K562 (cell line): ENCODE results near the gene FBXO28. TPM values are rescaled to one million over a fixed set of nuclear protein-coding genes. Genes with fewer than 3 reads are reported as not detected.

Experiments
- CHD4 ChIP-seq: fragments of 200-600 bp; sonication (generic); IDR thresholded peaks from 3 replicates; pipeline ENCODE4 v1.6.1; 2012; ENCODE audit warnings: low read depth, mild to moderate bottlenecking, mixed read lengths, low read length, inconsistent platforms; ENCODE audit not compliant: insufficient read depth, insufficient replicate concordance, poor library complexity, severe bottlenecking
- EGR1 ChIP-seq: fragments of 450-650 bp; conservative IDR thresholded peaks from 2 replicates; pipeline ENCODE4 v1.6.1; 2017; ENCODE audit warnings: mild to moderate bottlenecking
- GATA2 ChIP-seq: sonication (generic); formaldehyde crosslinking; IDR thresholded peaks from 2 replicates; pipeline ENCODE4 v1.4.0; 2020; ENCODE audit warnings: mild to moderate bottlenecking, missing genetic modification reagents
- KDM5B ChIP-seq: fragments of 200-600 bp; sonication (generic); IDR thresholded peaks from 2 replicates; pipeline ENCODE4 v1.6.1; 2012; ENCODE audit warnings: low read depth, mild to moderate bottlenecking, moderate library complexity, low read length, control low read depth, inconsistent platforms; ENCODE audit not compliant: insufficient replicate concordance
- MCM2 ChIP-seq: fragments of 450-650 bp; IDR thresholded peaks from 2 replicates; pipeline ENCODE4 v1.6.1; 2017; ENCODE audit warnings: low read depth, mild to moderate bottlenecking
- NCOA4 ChIP-seq: fragments of 450-650 bp; IDR thresholded peaks from 2 replicates; pipeline ENCODE4 v1.6.1; 2018; ENCODE audit warnings: mild to moderate bottlenecking; ENCODE audit not compliant: partially characterized antibody
- RAD51 ChIP-seq: fragments of 450-650 bp; IDR thresholded peaks from 2 replicates; pipeline ENCODE4 v1.7.1; 2016; ENCODE audit warnings: low read depth, mild to moderate bottlenecking, borderline replicate concordance
- RB1 ChIP-seq: fragments of 450-650 bp; IDR thresholded peaks from 2 replicates; pipeline ENCODE4 v1.6.1; 2017; ENCODE audit warnings: low read depth, mild to moderate bottlenecking
- RBFOX2 ChIP-seq: fragments of 200-400 bp; formaldehyde crosslinking; IDR thresholded peaks from 2 replicates; pipeline ENCODE4 v1.6.1; 2017; ENCODE audit warnings: low read depth, mild to moderate bottlenecking, low read length, moderate library complexity
- SIN3A ChIP-seq, 2 experiments: fragments of 150-350 bp in 1 of 2; IDR thresholded peaks; 2 replicates each; pipeline ENCODE4 v1.6.1; 2011 to 2016; ENCODE audit warnings: borderline replicate concordance in 2 of 2, low read depth in 2 of 2, low read length in 2 of 2, mild to moderate bottlenecking in 2 of 2, moderate library complexity in 2 of 2; ENCODE audit not compliant: control insufficient read depth in 1 of 2
- SIN3B ChIP-seq: fragments of 450-650 bp; IDR thresholded peaks from 2 replicates; pipeline ENCODE4 v1.6.1; 2017; ENCODE audit warnings: low read depth, mild to moderate bottlenecking, moderate library complexity
- TCF7 ChIP-seq: sonication (generic); IDR thresholded peaks from 2 replicates; pipeline ENCODE4 v1.6.1; 2016; ENCODE audit warnings: antibody characterized with exemption, borderline replicate concordance
- YBX1 ChIP-seq: fragments of 450-650 bp; IDR thresholded peaks from 2 replicates; pipeline ENCODE4 v1.7.1; 2016; ENCODE audit warnings: mild to moderate bottlenecking
- ZFP36 ChIP-seq: fragments of 150-350 bp; IDR thresholded peaks from 2 replicates; pipeline ENCODE4 v1.6.1; 2018; ENCODE audit warnings: low read length, low read depth; ENCODE audit not compliant: partially characterized antibody
- ZFX ChIP-seq: sonication (generic); formaldehyde crosslinking; IDR thresholded peaks from 2 replicates; pipeline ENCODE4 v1.8.0; 2022; ENCODE audit warnings: mild to moderate bottlenecking, missing genetic modification reagents, moderate library complexity
- ZNF133 ChIP-seq: fragments of 250-450 bp; sonication (Bioruptor Pico); IDR thresholded peaks from 2 replicates; pipeline ENCODE4 v1.4.0; 2020; ENCODE audit warnings: mild to moderate bottlenecking
- ZNF224 ChIP-seq: sonication (generic); formaldehyde crosslinking; IDR thresholded peaks from 2 replicates; pipeline ENCODE4 v1.8.0; 2022; ENCODE audit warnings: mild to moderate bottlenecking, missing genetic modification reagents
- ZNF316 ChIP-seq: fragments of 450-650 bp; IDR thresholded peaks from 2 replicates; pipeline ENCODE4 v1.6.1; 2016
- ZZZ3 ChIP-seq: fragments of 450-650 bp; IDR thresholded peaks from 2 replicates; pipeline ENCODE4 v1.6.1; 2016; ENCODE audit warnings: antibody characterized with exemption, mild to moderate bottlenecking, moderate library complexity
- polyA plus RNA-seq, 8 experiments: library from polyadenylated mRNA; depleted of rRNA in 4 of 8; stranded (reverse) in 5 of 8; unstranded in 3 of 8; fragments of >200 nt; fragmentation: Nextera tagmentation in 2 of 8; fragmentation: Illumina TruSeq in 1 of 8; extraction: Ambion mirVana in 2 of 8; extraction: Trizol in 1 of 8; gene quantifications; 2 replicates each; pipeline versions ENCODE4 v1.2.1 to v1.2.3, GENCODE V29; 2011 to 2014; ENCODE audit warnings: inconsistent platforms in 1 of 8, missing spikeins in 1 of 8
- total RNA-seq, 7 experiments: library from RNA; depleted of rRNA in 6 of 7; stranded (reverse); fragments of >200 nt in 6 of 7; fragmentation: Illumina TruSeq in 2 of 7; extraction: Trizol in 2 of 7; gene quantifications; 2 replicates each; pipeline versions ENCODE4 v1.2.1 to v1.2.3, GENCODE V29; 2011 to 2021; ENCODE audit warnings: low replicate concordance in 1 of 7
- TF ChIP-seq, protein P1 (sequence below), 3 experiments: fragments of 200-800 bp in 1 of 3; sonication (Bioruptor generic) in 1 of 3; sonication (generic) in 1 of 3; formaldehyde crosslinking in 1 of 3; IDR thresholded peaks; 2 replicates each; pipeline versions ENCODE4 v1.6.1 to v1.8.0; 2016 to 2022; ENCODE audit warnings: mild to moderate bottlenecking in 2 of 3, missing compliant biosample characterization in 2 of 3, missing genetic modification characterization in 2 of 3, missing genetic modification reagents in 1 of 3
- TF ChIP-seq, protein P2 (sequence below): sonication (generic); formaldehyde crosslinking; IDR thresholded peaks from 2 replicates; pipeline ENCODE4 v1.8.1; 2023; ENCODE audit warnings: mild to moderate bottlenecking, missing genetic modification reagents
- TF ChIP-seq, protein P3 (sequence below): fragments of 250-450 bp; sonication (Bioruptor Pico); IDR thresholded peaks from 2 replicates; pipeline ENCODE4 v1.4.0; 2020; ENCODE audit warnings: mild to moderate bottlenecking, moderate library complexity, borderline replicate concordance

FBXO28 gene
- total and polyA plus RNA-seq, 9 of the 15 experiments (the other 6 are each of a cell fraction or from before 2014, with no cell fraction given), result 4.1 to 34.8 (median 25.3) TPM

DNA sequence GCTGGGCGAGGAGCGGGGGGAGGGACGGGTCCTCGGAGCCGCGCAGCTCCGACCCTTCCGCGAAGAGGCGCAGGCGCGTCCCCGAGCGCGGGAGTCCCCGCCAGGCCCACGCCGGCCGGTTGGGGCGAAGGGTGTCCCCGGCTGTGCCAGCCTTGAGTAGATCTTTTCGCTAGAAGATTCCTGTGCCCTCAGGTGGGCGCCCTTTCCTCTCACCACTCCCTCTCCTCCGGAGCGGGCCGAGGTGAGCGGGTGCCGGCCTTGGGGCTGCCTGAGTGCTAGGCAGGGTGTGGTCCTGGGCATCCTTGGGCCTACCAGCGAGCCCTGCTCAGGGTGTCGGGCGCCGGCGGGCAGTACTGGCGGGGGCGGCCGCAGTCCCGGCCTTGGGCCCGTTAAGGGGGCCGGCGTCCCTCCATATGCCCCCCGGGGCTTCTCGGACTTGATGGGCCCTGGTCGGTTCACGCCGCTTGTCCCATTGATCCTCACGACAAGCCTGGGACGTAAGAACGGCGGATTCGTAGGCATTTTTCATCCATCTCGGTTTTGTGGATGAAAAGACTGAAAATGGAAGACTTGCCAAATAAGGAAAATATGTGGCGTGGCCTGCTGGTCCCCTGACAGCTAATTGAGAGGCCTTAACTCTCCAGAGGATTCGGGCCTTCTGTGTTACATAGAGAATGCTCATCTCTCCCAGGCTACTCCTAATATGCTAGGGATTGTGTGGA lies 69.8 kb downstream of the FBXO28 start (continued):
- TF ChIP-seq ZNF224, result no peak
- no peak for TF ChIP-seq NCOA4
- TF ChIP-seq, protein P1, sequence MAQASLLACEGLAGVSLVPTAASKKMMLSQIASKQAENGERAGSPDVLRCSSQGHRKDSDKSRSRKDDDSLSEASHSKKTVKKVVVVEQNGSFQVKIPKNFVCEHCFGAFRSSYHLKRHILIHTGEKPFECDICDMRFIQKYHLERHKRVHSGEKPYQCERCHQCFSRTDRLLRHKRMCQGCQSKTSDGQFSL (CRISPR knock-in tag; IDR thresholded peaks at IDR 0.05), result peak; percentile 14
- TF ChIP-seq, protein P1 (tag; IDR thresholded peaks at IDR 0.05), result no peak
- no peak for TF ChIP-seq ZFP36
- 0 out of 2 replicates have a peak, but pooled peaks have one; percentile 11 for TF ChIP-seq GATA2 (CRISPR knock-in tag)
- no peak for TF ChIP-seq MCM2
- TF ChIP-seq, protein P2, sequence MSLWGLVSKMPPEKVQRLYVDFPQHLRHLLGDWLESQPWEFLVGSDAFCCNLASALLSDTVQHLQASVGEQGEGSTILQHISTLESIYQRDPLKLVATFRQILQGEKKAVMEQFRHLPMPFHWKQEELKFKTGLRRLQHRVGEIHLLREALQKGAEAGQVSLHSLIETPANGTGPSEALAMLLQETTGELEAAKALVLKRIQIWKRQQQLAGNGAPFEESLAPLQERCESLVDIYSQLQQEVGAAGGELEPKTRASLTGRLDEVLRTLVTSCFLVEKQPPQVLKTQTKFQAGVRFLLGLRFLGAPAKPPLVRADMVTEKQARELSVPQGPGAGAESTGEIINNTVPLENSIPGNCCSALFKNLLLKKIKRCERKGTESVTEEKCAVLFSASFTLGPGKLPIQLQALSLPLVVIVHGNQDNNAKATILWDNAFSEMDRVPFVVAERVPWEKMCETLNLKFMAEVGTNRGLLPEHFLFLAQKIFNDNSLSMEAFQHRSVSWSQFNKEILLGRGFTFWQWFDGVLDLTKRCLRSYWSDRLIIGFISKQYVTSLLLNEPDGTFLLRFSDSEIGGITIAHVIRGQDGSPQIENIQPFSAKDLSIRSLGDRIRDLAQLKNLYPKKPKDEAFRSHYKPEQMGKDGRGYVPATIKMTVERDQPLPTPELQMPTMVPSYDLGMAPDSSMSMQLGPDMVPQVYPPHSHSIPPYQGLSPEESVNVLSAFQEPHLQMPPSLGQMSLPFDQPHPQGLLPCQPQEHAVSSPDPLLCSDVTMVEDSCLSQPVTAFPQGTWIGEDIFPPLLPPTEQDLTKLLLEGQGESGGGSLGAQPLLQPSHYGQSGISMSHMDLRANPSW (CRISPR knock-in tag), result no peak
- TF ChIP-seq RAD51, result no peak
- TF ChIP-seq, protein P3, sequence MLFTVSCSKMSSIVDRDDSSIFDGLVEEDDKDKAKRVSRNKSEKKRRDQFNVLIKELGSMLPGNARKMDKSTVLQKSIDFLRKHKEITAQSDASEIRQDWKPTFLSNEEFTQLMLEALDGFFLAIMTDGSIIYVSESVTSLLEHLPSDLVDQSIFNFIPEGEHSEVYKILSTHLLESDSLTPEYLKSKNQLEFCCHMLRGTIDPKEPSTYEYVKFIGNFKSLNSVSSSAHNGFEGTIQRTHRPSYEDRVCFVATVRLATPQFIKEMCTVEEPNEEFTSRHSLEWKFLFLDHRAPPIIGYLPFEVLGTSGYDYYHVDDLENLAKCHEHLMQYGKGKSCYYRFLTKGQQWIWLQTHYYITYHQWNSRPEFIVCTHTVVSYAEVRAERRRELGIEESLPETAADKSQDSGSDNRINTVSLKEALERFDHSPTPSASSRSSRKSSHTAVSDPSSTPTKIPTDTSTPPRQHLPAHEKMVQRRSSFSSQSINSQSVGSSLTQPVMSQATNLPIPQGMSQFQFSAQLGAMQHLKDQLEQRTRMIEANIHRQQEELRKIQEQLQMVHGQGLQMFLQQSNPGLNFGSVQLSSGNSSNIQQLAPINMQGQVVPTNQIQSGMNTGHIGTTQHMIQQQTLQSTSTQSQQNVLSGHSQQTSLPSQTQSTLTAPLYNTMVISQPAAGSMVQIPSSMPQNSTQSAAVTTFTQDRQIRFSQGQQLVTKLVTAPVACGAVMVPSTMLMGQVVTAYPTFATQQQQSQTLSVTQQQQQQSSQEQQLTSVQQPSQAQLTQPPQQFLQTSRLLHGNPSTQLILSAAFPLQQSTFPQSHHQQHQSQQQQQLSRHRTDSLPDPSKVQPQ, result no peak
- TF ChIP-seq CHD4, result no peak
- TF ChIP-seq ZNF133, result no peak
- peak; percentile 29 for TF ChIP-seq EGR1
- peak; percentile 76 for TF ChIP-seq RBFOX2
- no peak for TF ChIP-seq SIN3B
- TF ChIP-seq KDM5B, result peak; percentile 36
- TF ChIP-seq RB1, result peak; percentile 38; the same call in 1 of the 2 replicates
- no peak for TF ChIP-seq YBX1
- TF ChIP-seq TCF7, result 0 out of 2 replicates have a peak, but pooled peaks have one; percentile 7
- TF ChIP-seq SIN3A (IDR thresholded peaks at IDR 0.05; ENCODE audit: borderline replicate concordance in 2 of 2, control insufficient read depth in 1 of 2, low read depth in 2 of 2, low read length in 2 of 2), result 0 out of 4 replicates have a peak, but pooled peaks have one; percentile 21 to 34
- TF ChIP-seq ZNF316, result no peak
- TF ChIP-seq ZZZ3, result no peak
- peak; percentile 82 for TF ChIP-seq ZFX
